Epithelial cell of prostate (primary cell): ENCODE results near the gene CSGALNACT2.
"Not testable (repeated sequence)": the region's sequence is repeated elsewhere in the genome, so short reads cannot be mapped to it uniquely, and the experiment has no call there.

Experiments used
- DNase-seq: peaks from one replicate; pipeline ENCODE4 v3.0.0-alpha.2; 2011; ENCODE audit warnings: low read depth, low spot score
- H3K27ac ChIP-seq: fragments of 450-650 bp; 2 replicates; pipeline ENCODE4 v1.5.1; 2017; ENCODE audit warnings: mild to moderate bottlenecking

Gene CSGALNACT2

DNA sequence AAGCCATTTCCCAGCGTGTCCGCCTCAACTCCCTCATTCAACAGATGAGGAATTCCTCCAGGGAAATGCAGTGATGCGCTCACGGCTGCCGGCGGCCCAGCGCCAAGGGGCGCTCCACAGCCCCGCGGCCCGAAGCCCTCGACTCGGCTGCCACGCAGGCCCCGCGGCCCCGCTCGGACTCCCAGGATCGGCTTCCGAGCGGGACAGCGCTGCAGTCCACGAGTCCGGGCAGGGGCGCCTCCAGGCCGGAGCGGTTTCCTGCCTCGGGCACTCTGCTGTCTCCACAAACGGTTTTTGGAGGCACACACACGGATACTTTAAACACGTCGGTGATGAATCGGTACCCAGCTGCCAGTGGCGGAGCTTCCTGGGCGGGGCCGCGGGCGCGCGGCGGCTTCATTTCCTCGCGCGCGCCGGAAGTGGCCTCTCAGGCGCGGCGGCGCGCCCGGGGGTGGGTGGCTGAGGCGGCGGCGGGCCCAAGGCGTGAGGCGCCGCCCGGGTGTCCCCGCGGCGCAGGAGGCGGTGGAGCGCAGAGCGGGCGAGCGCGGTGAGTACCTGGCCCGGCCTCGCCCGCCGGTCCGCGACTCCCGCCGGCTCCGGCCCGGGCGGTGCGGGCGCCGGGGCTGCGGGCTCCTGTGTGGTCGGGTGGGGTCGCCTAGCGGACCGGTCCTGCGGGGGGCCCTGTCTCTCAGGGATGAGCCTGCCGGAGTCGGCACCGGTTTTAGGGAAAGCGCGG is at the start of gene CSGALNACT2:
TSS of gene CSGALNACT2 (plus strand) at position 425 of the 736 bp plus-strand sequence. CDS start 16,705 bp downstream, outside the sequence.
- DNase-seq, result no peak
- peak within 1 kb of the TSS; percentile 91 for H3K27ac ChIP-seq

DNA sequence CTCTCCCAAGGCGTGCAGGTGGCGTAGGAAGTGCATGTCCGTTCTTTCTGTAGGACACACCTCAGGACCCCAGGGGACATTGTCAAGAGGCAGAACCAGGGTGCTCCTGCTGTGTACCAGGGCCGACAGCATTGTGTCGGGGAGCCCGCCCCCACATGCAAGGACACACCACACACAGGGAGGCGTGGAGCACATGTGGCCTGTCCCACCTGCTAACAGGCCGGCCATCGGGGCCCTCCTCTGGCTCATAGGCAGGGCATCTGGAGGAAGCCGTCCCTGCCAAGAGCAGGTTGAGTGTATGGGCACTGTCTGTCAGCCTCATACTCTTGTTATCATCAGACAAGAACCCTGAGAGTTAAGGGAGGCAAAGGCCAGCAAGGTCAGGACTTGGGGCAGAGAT is 48.7 kb upstream of the CSGALNACT2 start:
- no peak for DNase-seq
- no peak overlapping the region for H3K27ac ChIP-seq

GRCh38 chr10:43090188-43090587 is 48.1 kb upstream of the CSGALNACT2 start:
- H3K27ac ChIP-seq, result no peak overlapping the region
- no peak for DNase-seq

DNA sequence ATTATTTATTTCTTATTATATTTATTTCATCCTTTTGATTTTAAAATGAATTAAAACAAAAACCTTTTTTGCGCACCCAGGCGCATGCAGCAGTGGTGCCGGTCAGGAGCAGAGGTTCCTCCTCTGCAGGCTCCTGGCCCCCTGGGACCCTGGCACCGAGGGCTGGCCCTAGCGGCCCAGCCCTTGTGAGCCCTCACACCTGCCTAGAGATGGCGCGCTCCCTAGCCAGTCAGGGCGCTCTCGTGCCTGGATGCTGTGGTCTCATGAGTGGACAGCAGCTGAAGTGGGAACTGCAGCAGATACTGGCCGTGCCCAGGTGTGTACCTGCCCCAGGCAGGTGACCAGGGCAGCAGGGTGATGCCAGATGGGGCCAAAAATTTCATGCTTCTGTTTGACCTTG is 47.6 kb upstream of the CSGALNACT2 start:
- DNase-seq, result no peak
- H3K27ac ChIP-seq, result no peak overlapping the region

DNA sequence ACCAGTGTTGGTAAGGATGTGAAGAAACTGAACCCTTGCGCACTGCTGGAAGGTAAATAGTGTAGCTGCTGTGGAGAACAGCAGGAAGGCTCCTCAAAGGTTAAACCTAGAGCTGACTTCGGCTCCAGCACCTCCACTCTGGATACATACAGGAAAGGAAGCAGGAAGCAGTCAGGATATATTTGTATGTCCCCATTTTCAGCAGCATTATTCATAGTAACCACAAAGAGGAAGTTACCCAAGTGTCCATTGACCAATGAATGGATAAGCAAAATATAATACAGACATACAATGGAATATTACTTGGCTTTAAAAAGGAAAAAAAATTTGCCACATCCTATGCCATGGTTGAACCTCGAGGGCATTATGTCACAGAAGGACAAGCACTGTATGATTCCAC is 46.4 kb upstream of the CSGALNACT2 start:
- no peak overlapping the region for H3K27ac ChIP-seq
- DNase-seq, result no peak

- no peak overlapping the region for H3K27ac ChIP-seq
- no peak for DNase-seq
Measured at GRCh38 chr10:43093423-43094076, 44.7 kb upstream of the CSGALNACT2 start.

- no peak for DNase-seq
- H3K27ac ChIP-seq, result no peak overlapping the region
Measured at GRCh38 chr10:43094085-43094484, 44.2 kb upstream of the CSGALNACT2 start.

- H3K27ac ChIP-seq, DNase-seq: not testable (repeated sequence)
Measured at GRCh38 chr10:43099339-43099738, 38.9 kb upstream of the CSGALNACT2 start.

GRCh38 chr10:43099928-43100327 is 38.3 kb upstream of the CSGALNACT2 start:
- H3K27ac ChIP-seq, result no peak overlapping the region
- no peak for DNase-seq

DNA sequence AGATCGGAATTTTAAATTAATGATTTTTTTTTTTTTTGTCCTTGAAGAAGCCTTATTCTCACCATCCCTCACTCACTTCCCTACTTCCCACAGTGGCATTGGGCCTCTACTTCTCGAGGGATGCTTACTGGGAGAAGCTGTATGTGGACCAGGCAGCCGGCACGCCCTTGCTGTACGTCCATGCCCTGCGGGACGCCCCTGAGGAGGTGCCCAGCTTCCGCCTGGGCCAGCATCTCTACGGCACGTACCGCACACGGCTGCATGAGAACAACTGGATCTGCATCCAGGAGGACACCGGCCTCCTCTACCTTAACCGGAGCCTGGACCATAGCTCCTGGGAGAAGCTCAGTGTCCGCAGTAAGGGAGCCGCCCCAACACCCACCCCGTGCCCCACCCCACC is 37.9 kb upstream of the CSGALNACT2 start:
- DNase-seq, result no peak
- H3K27ac ChIP-seq, result no peak overlapping the region

GRCh38 chr10:43102063-43102828 is 36.0 kb upstream of the CSGALNACT2 start:
- DNase-seq, result no peak
- no peak overlapping the region for H3K27ac ChIP-seq

- DNase-seq, result no peak
- no peak overlapping the region for H3K27ac ChIP-seq
Measured at GRCh38 chr10:43105102-43105955, 32.9 kb upstream of the CSGALNACT2 start.

- DNase-seq, result no peak
- no peak overlapping the region for H3K27ac ChIP-seq
Measured at GRCh38 chr10:43105956-43106229, 32.4 kb upstream of the CSGALNACT2 start.

DNA sequence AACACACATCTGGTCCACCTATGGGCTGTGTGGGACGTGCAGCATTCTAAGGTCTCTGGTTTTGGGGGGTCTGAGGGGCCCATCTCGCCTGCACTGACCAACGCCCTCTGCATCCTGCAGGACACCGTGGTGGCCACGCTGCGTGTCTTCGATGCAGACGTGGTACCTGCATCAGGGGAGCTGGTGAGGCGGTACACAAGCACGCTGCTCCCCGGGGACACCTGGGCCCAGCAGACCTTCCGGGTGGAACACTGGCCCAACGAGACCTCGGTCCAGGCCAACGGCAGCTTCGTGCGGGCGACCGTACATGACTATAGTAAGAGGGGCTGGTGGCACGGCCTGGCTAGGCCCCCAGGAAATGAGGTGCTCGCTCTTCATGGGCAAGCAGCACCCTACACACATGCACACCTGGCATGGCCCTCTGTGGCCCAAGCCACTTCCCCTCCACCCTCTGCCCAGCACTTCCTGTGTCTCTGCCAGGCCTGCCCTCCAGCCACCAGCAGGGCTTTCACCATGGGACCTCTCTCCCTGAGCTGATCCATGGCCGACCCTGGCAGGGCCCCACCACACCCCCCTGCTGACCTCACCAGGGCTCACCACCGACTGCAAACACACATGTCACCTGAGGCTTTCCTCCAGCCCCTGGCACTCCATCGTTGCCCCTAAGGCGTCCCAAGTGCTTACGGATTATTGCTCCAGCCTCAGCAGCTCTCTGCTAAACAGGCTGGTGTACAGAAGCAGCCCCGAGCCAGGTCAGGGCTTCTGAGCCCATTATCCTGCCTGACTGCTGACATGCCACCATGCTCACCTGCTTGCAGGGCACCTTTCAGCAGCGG is 31.8 kb upstream of the CSGALNACT2 start:
- H3K27ac ChIP-seq, result no peak overlapping the region

DNA sequence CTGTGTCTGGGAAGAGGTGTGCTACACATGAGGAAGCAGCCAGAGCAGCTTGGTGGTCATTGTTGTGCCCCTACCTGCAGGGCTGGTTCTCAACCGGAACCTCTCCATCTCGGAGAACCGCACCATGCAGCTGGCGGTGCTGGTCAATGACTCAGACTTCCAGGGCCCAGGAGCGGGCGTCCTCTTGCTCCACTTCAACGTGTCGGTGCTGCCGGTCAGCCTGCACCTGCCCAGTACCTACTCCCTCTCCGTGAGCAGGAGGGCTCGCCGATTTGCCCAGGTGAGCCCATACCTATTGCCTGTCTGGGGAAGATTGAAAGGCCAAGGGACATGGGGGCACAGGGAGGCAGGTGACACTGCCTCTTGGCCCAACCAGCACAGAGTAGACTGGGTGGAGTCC is 29.3 kb upstream of the CSGALNACT2 start:
- no peak overlapping the region for H3K27ac ChIP-seq
- DNase-seq, result no peak

More for the DNA sequence above, 31.8 kb upstream of the CSGALNACT2 start:
- no peak for DNase-seq

- H3K27ac ChIP-seq, result no peak overlapping the region
- no peak for DNase-seq
Measured at GRCh38 chr10:43109671-43110249, 28.5 kb upstream of the CSGALNACT2 start.

DNA sequence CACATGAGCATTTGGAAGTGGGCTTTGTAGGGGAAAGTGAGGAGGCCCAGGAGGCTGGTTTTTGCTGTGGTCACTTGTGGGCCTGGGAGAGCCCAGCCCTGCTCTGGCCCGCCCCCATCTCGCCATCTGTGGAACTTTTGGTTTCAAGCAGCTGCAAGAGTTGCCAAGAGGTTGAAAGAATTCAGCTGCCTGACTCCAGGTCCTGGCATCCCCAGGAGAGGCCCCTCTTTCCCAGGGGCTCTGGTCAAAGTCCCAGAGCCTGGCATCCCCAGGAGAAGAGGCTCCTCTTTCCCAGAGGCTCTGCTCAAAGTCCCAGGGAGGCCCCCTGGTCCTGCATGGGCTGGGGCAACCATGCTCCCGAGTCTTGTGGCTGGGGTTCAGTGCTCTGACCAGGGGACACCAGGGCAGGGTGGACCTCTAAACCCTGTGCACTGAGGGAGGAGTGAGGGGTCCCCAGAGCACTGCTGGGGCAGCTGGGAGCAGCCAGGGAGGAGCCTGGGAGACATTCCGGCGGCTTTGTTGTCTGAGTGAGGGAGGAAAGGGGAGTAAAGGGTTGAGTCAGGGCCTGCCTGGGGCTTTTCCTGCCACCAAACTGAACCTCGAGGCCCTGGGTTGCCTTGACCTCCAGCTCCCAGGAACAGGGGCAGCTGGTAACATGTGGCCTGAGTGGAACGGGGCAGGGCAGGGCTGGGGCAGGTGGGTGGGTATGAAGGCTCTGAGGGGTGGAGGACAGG is 27.7 kb upstream of the CSGALNACT2 start:
- DNase-seq, result no peak
- H3K27ac ChIP-seq, result no peak overlapping the region

DNA sequence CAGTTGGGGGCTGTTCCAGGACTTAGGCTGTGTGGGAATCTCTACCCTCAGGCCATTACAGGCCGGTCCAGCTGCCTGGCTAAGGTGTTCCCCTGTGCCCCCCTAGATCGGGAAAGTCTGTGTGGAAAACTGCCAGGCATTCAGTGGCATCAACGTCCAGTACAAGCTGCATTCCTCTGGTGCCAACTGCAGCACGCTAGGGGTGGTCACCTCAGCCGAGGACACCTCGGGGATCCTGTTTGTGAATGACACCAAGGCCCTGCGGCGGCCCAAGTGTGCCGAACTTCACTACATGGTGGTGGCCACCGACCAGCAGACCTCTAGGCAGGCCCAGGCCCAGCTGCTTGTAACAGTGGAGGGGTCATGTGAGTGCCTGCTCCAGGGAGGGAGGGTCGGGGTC is 27.1 kb upstream of the CSGALNACT2 start:
- H3K27ac ChIP-seq, result no peak overlapping the region
- DNase-seq, result no peak
